K562 (cell line): ENCODE data around the gene POLR2B. TPM values are rescaled to one million over a fixed set of nuclear protein-coding genes. Genes with fewer than 3 reads are reported as not detected.

Experiments used
- CHD1 ChIP-seq: fragments of 200-600 bp; sonication (generic); IDR thresholded peaks from one replicate; pipeline ENCODE4 v1.6.1; 2012; ENCODE audit warnings: mild to moderate bottlenecking, moderate library complexity, low read length, inconsistent platforms
- E2F3 ChIP-seq: fragments of 250-450 bp; sonication (Bioruptor Pico); IDR thresholded peaks from 2 replicates; pipeline ENCODE4 v1.4.0; 2020; ENCODE audit warnings: mild to moderate bottlenecking
- FOXA3 ChIP-seq, 2 experiments: fragments of 450-650 bp in 1 of 2; sonication (generic) in 1 of 2; formaldehyde crosslinking; IDR thresholded peaks in 1 of 2; conservative IDR thresholded peaks in 1 of 2; 2 replicates each; pipeline versions ENCODE4 v1.4.0 to v1.8.0; 2020 to 2022; ENCODE audit warnings: mild to moderate bottlenecking in 2 of 2, missing genetic modification reagents in 1 of 2
- GABPA ChIP-seq: fragments of 200-800 bp; sonication (Bioruptor generic); conservative IDR thresholded peaks from 2 replicates; pipeline ENCODE4 v1.6.1; 2016; ENCODE audit warnings: low read depth, missing genetic modification characterization, missing compliant biosample characterization
- HDAC6 ChIP-seq: IDR thresholded peaks from 2 replicates; pipeline ENCODE4 v1.6.1; 2012; ENCODE audit warnings: low read depth, mild to moderate bottlenecking, control low read depth, inconsistent platforms, low read length, moderate library complexity
- MECOM ChIP-seq: fragments of 250-450 bp; sonication (Bioruptor Pico); IDR thresholded peaks from 2 replicates; pipeline ENCODE4 v1.8.0; 2022; ENCODE audit warnings: inconsistent platforms
- PHF8 ChIP-seq: fragments of 200-600 bp; sonication (generic); IDR thresholded peaks from 2 replicates; pipeline ENCODE4 v1.6.1; 2012; ENCODE audit warnings: mixed run types, mild to moderate bottlenecking, inconsistent platforms, low read length, moderate library complexity, borderline replicate concordance
- RBBP5 ChIP-seq: fragments of 200-600 bp; sonication (generic); IDR thresholded peaks from 2 replicates; pipeline ENCODE4 v1.6.1; 2012; ENCODE audit warnings: borderline replicate concordance, mild to moderate bottlenecking, low read length, control low read depth, inconsistent platforms; ENCODE audit not compliant: insufficient read depth, poor library complexity, severe bottlenecking
- RCOR1 ChIP-seq, 2 experiments: IDR thresholded peaks; 2 replicates each; pipeline ENCODE4 v1.6.1; 2012; ENCODE audit warnings: low read depth in 2 of 2, low read length in 2 of 2, borderline replicate concordance in 1 of 2, improper control_type of control experiment in 1 of 2
- SMAD3 ChIP-seq: fragments of 450-650 bp; formaldehyde crosslinking; conservative IDR thresholded peaks from 2 replicates; pipeline ENCODE4 v1.4.0; 2020; ENCODE audit warnings: mild to moderate bottlenecking
- SMARCA4 ChIP-seq: fragments of 450-650 bp; IDR thresholded peaks from 2 replicates; pipeline ENCODE4 v1.6.1; 2016
- STAT5B ChIP-seq: fragments of 250-450 bp; sonication (Bioruptor Pico); IDR thresholded peaks from 2 replicates; pipeline ENCODE4 v1.8.0; 2021; ENCODE audit warnings: mild to moderate bottlenecking, inconsistent platforms
- TAF7 ChIP-seq: fragments of 450-650 bp; IDR thresholded peaks from 2 replicates; pipeline ENCODE4 v1.6.1; 2016; ENCODE audit warnings: missing genetic modification characterization, missing compliant biosample characterization
- TFAM ChIP-seq: fragments of 250-450 bp; sonication (Bioruptor Pico); conservative IDR thresholded peaks from 2 replicates; pipeline ENCODE4 v1.5.0; 2021; ENCODE audit warnings: mild to moderate bottlenecking, moderate library complexity
- U2AF2 ChIP-seq: fragments of 200-400 bp; formaldehyde crosslinking; optimal IDR thresholded peaks from 2 replicates; pipeline ENCODE3; 2017; ENCODE audit warnings: low read depth, mild to moderate bottlenecking, low read length
- ZBTB9 ChIP-seq: fragments of 450-650 bp; formaldehyde crosslinking; IDR thresholded peaks from 2 replicates; pipeline ENCODE4 v1.4.0; 2020; ENCODE audit warnings: mild to moderate bottlenecking, moderate library complexity
- ZNF197 ChIP-seq: fragments of 200-800 bp; sonication (Bioruptor generic); IDR thresholded peaks from 2 replicates; pipeline ENCODE4 v1.6.1; 2016; ENCODE audit warnings: low read depth, missing genetic modification characterization, missing compliant biosample characterization
- ZNF232 ChIP-seq: sonication (generic); formaldehyde crosslinking; IDR thresholded peaks from 2 replicates; pipeline ENCODE4 v1.8.0; 2022; ENCODE audit warnings: mild to moderate bottlenecking, missing genetic modification reagents
- ZNF639 ChIP-seq, 2 experiments: fragments of 200-800 bp in 1 of 2; sonication (Bioruptor generic) in 1 of 2; sonication (generic) in 1 of 2; formaldehyde crosslinking in 1 of 2; IDR thresholded peaks in 1 of 2; conservative IDR thresholded peaks in 1 of 2; 2 replicates each; pipeline versions ENCODE4 v1.5.0 to v1.6.1; 2016 to 2020; ENCODE audit warnings: missing compliant biosample characterization in 1 of 2, missing genetic modification characterization in 1 of 2, missing genetic modification reagents in 1 of 2
- ZNF830 ChIP-seq: fragments of 250-450 bp; sonication (Bioruptor Pico); IDR thresholded peaks from 2 replicates; pipeline ENCODE4 v1.5.0; 2021; ENCODE audit warnings: mild to moderate bottlenecking
- polyA plus RNA-seq, 8 experiments: library from polyadenylated mRNA; depleted of rRNA in 4 of 8; stranded (reverse) in 5 of 8; unstranded in 3 of 8; fragments of >200 nt; fragmentation: Nextera tagmentation in 2 of 8; fragmentation: Illumina TruSeq in 1 of 8; extraction: Ambion mirVana in 2 of 8; extraction: Trizol in 1 of 8; gene quantifications; 2 replicates each; pipeline versions ENCODE4 v1.2.1 to v1.2.3, GENCODE V29; 2011 to 2014; ENCODE audit warnings: inconsistent platforms in 1 of 8, missing spikeins in 1 of 8
- total RNA-seq, 7 experiments: library from RNA; depleted of rRNA in 6 of 7; stranded (reverse); fragments of >200 nt in 6 of 7; fragmentation: Illumina TruSeq in 2 of 7; extraction: Trizol in 2 of 7; gene quantifications; 2 replicates each; pipeline versions ENCODE4 v1.2.1 to v1.2.3, GENCODE V29; 2011 to 2021; ENCODE audit warnings: low replicate concordance in 1 of 7
- TF ChIP-seq, protein P1 (sequence below), 2 experiments: fragments of 450-650 bp; IDR thresholded peaks; 2 replicates each; pipeline ENCODE4 v1.6.1; 2018; ENCODE audit warnings: mild to moderate bottlenecking in 2 of 2, low read depth in 1 of 2; ENCODE audit not compliant: partially characterized antibody in 2 of 2
- TF ChIP-seq, protein P2 (sequence below): fragments of 250-450 bp; sonication (Bioruptor Pico); IDR thresholded peaks from 2 replicates; pipeline ENCODE4 v1.8.0; 2021; ENCODE audit warnings: moderate library complexity, mild to moderate bottlenecking, inconsistent platforms

POLR2B gene
- total and polyA plus RNA-seq, 9 of the 15 experiments (the other 6 are each of a cell fraction or from before 2014, with no cell fraction given), result 60.9 to 208 (median 142) TPM

GRCh38 chr4:56958111-56958517 is 20.6 kb upstream of the POLR2B start (continued):
- TF ChIP-seq GABPA (tag), result peak; percentile 47
- no peak for TF ChIP-seq RBBP5
- TF ChIP-seq E2F3 (CRISPR knock-in tag), result 0 out of 2 replicates have a peak, but pooled peaks have one; percentile 24
- no peak for TF ChIP-seq STAT5B (CRISPR knock-in tag)
- no peak for TF ChIP-seq FOXA3 (CRISPR knock-in tag; conservative IDR thresholded peaks at IDR 0.05 in 1 of 2, IDR thresholded peaks at IDR 0.05 in 1 of 2)
- TF ChIP-seq SMAD3 (CRISPR knock-in tag), result peak; percentile 68; the same call in 1 of the 2 replicates
- TF ChIP-seq U2AF2, result no peak
- TF ChIP-seq RCOR1 (IDR thresholded peaks at IDR 0.05; ENCODE audit: borderline replicate concordance in 1 of 2, low read depth in 2 of 2, low read length in 2 of 2), result no peak
- TF ChIP-seq ZNF197 (CRISPR knock-in tag), result no peak
- TF ChIP-seq, protein P1, sequence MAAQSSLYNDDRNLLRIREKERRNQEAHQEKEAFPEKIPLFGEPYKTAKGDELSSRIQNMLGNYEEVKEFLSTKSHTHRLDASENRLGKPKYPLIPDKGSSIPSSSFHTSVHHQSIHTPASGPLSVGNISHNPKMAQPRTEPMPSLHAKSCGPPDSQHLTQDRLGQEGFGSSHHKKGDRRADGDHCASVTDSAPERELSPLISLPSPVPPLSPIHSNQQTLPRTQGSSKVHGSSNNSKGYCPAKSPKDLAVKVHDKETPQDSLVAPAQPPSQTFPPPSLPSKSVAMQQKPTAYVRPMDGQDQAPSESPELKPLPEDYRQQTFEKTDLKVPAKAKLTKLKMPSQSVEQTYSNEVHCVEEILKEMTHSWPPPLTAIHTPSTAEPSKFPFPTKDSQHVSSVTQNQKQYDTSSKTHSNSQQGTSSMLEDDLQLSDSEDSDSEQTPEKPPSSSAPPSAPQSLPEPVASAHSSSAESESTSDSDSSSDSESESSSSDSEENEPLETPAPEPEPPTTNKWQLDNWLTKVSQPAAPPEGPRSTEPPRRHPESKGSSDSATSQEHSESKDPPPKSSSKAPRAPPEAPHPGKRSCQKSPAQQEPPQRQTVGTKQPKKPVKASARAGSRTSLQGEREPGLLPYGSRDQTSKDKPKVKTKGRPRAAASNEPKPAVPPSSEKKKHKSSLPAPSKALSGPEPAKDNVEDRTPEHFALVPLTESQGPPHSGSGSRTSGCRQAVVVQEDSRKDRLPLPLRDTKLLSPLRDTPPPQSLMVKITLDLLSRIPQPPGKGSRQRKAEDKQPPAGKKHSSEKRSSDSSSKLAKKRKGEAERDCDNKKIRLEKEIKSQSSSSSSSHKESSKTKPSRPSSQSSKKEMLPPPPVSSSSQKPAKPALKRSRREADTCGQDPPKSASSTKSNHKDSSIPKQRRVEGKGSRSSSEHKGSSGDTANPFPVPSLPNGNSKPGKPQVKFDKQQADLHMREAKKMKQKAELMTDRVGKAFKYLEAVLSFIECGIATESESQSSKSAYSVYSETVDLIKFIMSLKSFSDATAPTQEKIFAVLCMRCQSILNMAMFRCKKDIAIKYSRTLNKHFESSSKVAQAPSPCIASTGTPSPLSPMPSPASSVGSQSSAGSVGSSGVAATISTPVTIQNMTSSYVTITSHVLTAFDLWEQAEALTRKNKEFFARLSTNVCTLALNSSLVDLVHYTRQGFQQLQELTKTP (IDR thresholded peaks at IDR 0.05; ENCODE audit: low read depth in 1 of 2, partially characterized antibody in 2 of 2), result no peak
- no peak for TF ChIP-seq ZNF232 (CRISPR knock-in tag)
- no peak for TF ChIP-seq ZNF830
- no peak for TF ChIP-seq PHF8
- TF ChIP-seq CHD1, result no peak
- 0 out of 2 replicates have a peak, but pooled peaks have one; percentile 48 for TF ChIP-seq ZBTB9
- no peak for TF ChIP-seq HDAC6
- TF ChIP-seq TAF7 (tag), result no peak
- no peak for TF ChIP-seq SMARCA4
- TF ChIP-seq MECOM, result no peak
- TF ChIP-seq TFAM (CRISPR knock-in tag), result no peak
- TF ChIP-seq, protein P2, sequence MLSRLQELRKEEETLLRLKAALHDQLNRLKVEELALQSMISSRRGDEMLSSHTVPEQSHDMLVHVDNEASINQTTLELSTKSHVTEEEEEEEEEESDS, result no peak
- peak in 1 of 2 experiments; percentile 71; a peak in 1 of 4 replicates for TF ChIP-seq ZNF639 (CRISPR knock-in tag; conservative IDR thresholded peaks at IDR 0.05 in 1 of 2, IDR thresholded peaks at IDR 0.05 in 1 of 2)
